GM18526 (cell line): ENCODE results near the gene PAIP2.
A peak's percentile ranks its signal among the peaks of the same experiment; 100 is the strongest.

Experiments used
- POLR2A ChIP-seq: IDR thresholded peaks from 3 replicates; pipeline ENCODE4 v1.6.1; 2011; ENCODE audit not compliant: insufficient read length; ENCODE audit errors: extremely low read depth

PAIP2 gene

DNA sequence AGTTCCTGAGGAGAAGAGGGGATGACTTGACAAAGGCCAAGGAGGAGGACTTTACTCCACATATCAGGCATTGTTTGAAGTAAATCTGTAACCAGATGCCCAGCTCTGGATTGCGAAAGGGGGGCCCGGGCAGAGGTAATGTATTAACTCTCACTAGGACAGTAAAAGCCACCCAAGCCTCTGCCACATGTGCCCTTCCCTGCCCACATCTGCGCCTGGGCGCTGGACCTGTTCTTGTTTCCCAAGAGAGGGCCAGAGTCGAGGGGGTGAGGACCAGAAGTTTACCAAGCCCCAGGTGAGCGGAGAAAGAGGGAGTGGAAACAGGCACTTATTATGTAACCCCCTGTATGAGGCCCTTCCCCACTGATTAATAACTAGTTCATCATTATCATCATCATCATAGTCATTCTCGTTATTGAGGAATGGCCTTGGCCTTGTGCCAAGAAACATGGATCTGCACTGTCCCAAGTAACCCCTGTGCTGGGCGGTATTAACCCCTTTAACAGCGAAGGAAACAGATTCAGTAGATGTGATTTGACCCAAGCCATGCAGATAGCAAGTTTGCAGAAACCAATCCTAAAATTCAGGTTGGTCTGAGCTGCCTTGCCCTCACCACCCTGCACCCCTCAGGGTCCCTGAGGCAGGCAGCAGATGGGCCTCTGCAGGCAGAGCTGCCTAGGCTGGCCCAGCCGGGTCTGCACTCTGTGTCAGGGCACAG is 41.8 kb downstream of the PAIP2 start, which contains the start of gene SLC23A1:
Gene SLC23A1 (minus strand): TSS at position 23 of the 718 bp plus-strand sequence. CDS start 44 bp downstream, outside the sequence.
- no peak for TF ChIP-seq POLR2A

DNA sequence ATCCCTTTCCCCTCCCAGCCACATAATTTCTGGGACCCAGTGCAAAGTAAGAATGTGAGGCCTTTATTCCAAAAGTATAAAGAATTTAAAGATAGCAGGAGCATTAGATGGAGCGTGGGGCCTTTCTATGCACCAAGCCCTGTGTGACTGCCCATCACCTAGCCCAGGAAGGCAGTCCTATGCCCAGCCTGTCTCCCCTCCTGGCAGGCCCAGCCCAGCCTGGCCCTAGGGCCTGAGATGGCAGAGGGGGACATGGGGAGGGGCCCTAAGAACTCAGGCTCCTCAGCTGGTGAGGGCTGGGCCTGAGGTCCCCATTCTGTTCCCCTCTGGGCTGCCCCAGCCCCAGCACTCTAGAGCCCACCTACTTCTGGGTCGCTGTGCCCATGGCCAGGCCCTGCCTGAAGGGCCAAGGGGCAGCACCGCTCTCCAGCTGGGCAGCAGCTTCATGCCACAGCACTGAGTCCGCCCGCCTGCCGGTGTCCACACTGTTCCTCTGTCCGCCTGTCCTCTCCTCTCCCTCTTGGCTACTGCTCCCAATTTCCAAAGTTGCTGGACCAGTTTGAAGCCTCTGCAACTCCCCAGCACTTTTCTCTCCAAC is 42.4 kb downstream of the PAIP2 start:
- TF ChIP-seq POLR2A = no peak

DNA sequence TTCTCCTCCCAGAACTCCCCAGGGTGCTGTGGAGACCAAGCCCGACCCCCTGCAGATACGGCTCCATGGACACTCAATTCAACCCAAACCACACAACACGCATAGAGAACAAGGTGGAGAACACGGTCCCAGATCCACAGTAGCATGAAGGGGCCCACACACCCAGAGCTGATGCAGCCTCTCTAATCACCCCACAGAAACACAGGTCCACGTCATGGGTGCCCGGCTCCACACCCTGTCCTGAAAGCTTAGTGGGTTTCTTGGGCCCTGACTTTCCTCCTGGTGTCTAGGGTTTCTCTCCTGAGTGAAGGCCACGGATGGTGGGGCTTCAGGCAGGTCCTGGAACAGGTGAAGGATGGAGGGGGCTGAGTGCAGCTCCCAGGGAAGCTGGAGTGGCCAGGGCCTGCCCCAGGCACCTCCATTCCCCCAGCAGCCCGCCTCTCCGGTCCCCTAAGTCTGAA is 43.0 kb downstream of the PAIP2 start:
- peak; percentile 30 for TF ChIP-seq POLR2A

DNA sequence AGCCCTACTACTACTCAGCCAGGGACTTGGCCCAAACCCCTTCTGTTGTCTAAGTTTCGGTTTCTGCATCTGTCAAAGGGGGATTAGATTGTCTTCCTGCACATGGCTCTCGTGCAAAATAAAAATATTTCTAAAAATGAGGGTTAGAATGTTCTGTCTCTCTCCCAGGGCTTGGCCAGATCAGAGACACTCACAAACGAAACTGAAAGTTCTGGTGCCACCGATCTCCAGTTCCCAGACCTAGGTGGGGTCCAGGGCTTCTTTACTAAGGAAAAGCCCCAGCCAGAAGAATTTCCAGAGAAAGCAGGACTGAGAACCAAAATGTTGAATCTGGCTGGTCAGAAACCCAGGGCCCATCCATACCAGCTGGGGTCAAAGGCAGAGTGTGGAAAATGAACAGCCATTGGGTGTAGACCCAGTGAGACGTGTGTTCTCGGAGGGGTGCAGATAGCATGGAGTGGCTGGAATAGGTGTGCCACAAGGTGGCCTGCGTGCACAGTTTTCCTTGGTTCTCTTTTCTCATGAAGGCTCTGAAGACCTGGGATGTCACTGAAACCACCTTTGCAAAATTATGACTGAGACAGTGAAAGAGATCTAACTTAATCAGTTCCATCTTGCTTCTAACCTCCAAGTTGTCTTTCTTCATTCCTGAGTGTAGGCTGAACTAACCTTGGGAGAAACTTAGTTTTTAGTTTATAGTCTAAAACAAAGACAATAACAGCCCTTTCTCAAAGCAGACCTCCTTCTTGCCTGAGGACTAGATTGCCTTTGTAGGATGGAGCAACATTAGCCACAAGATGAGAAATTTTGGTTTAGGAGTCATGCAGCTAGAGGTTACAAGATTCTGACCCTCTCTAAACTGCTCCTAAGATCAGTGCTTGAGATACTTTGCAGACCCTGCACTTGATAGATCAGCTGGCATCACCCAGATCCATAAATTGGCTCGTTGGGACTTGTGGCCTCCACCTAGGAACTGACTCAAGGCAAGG is 43.7 kb downstream of the PAIP2 start:
- TF ChIP-seq POLR2A = no peak

DNA sequence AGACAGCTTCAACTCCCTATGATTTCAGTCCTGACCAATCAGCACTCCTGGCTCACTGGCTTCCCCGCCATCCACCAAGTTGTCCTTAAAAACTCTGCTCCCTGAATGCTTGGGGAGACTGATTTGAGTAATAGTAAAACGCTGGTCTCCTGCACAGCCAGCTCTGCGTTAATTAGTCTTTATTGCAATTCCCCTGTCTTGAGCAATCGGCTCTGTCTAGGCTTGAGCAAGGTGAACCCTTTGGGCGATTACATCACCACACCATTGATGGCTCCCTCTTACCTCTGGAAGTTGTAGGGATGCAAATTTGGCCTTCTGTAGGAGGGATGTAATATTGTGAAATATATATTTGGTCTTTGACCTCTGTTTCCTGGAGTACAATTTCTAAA is 44.4 kb downstream of the PAIP2 start:
- TF ChIP-seq POLR2A = no peak

DNA sequence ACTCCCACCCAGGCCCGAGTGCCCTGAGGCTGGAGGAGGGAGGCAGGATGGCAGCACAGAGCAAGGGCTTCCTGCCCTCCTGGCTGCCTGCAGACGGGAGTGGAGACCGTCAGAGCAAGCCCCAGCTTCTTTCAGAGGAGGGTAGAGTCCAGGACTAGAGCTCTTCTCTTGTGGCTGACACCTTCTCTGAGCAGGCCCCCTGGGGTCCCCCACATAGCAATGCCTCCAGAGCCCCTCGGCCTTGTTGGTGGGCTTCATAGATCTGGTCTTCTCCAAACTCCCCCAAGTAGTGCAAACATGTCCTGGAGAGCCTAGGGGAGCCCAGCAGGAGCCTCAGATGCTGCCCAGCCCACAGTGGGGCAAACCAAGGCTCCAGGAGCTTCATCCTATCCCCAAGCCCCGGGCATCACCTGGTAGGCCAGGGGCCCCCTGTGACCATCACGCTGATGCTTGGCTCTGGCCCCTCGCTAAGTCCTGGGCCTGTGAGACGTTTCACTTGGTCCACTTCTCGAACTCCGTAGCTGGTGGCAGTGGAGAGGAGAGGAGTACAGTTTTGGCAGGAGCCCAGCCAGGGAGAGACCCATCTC is 46.0 kb downstream of the PAIP2 start:
- TF ChIP-seq POLR2A = no peak

DNA sequence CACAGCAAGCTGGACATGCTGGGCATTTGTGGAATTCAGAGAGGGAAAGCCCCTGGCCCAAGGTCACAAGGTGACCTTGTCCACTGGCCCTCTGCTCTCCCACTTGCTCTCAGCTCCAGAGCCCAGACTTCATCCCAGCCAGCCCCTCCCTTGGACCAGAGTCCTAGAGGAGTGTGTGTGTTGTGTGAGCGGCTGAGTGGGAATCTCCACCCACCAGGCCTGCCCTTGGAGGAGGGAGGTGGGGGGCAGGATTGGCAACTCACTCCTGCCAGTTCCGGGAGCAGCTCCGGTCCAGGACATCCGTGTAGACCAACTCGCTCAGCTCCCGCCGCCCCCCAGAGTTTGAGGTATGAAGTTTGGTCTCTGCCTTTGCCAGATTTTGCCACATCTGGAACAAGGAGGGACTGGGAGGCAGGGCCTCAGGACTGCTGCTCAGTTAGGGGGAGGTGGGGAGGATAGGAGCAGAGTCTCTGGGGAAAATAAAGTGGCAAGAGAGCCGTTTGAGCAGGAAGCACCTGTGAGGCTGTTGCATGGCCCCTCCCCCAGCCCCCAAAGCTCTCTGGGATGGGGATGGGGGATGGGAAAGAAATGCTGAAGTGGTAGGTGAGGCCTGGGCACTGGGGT is 46.7 kb downstream of the PAIP2 start:
- TF ChIP-seq POLR2A = peak; percentile 31

DNA sequence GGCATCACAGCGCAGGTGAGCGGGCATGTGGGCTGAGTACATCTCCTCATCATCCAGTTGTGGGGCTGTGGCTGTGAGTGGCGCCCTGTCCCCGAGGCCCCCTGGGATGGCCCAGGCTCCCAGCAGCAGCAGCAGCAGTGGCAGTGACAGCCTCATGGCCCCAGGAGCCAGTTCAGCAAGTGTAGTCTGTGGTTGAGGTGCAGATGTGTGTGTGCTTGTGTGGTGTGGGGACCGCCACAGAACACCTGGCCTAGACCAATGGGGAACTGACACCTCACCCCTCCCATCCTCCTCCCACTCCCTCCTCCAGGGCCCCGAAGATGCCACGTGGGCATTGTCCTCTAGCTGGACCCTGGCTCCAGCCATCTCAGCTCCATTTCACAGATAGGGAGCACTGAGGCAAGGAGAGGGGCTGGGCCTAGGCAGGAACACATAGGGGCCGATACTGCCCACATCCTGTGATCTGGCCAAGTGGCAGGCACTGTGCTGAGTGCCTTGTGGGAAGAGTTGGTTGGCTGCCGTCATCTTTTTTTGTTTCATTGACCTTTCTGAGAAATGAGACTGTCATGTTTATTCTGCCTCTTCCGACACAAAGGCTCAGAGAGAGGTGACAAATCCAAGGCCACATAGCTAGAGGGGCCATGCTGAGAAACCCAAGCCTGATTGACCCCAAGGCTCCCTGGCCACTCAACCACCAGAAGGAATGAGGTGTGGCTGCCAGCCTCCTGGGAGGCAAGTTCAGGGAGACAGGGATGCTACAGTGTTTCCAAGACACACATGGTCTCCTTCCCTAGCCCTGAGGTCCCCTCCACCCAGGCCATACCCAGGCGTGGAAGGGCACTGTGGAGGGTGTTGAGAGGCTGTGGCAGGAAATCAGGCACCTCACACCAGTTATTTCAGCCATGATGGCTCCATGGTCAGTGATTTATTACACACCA is 48.3 kb downstream of the PAIP2 start, which contains the start of gene MZB1:
Gene MZB1 (minus strand): TSS at position 213 of the 938 bp plus-strand sequence. CDS start 57 bp downstream, at position 156.
- TF ChIP-seq POLR2A = peak; percentile 96

DNA sequence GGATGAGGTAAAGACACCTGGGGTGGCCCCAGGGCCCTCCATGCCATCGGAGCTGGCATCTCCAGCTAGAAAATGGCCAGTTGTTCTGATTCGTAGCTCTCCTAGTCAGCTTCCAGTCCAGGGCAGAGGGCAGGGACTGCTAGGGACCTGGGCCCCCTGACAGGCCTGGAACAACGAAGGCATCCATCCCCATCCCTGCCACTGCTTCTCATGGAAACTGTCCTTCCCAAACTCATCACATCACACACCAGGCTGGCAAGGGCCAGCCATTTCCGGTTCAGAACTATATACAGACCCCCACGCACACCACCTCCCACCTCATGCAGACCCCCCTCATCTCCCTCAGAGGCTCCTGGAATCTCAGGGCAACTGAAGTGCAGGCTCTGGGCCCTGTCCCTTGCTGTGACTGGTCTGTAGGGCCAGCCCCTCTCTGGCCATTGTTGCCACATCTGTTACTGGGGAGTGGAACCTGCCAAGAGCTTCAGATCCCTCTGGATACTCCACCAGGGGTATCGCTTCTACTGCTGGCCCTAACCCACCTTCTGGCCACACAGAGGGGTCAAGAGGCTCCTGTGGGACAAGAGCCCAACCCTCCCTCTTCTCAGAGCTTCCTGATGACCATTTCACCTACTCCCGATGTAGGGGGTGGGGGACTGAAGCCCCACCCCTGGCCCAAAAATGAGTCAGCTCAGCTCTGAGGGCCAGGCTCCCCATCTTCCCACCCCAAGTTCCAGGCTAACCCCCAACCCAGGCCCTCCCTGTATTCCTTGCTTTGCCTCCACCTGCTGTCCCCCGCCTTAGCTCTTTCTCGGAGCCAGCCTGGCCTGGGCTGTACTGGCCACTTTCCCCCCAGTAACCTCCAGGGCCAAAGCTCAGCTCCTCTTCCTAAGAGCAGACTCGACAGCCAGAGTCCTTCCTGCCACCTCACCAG is 49.2 kb downstream of the PAIP2 start:
- no peak for TF ChIP-seq POLR2A

DNA sequence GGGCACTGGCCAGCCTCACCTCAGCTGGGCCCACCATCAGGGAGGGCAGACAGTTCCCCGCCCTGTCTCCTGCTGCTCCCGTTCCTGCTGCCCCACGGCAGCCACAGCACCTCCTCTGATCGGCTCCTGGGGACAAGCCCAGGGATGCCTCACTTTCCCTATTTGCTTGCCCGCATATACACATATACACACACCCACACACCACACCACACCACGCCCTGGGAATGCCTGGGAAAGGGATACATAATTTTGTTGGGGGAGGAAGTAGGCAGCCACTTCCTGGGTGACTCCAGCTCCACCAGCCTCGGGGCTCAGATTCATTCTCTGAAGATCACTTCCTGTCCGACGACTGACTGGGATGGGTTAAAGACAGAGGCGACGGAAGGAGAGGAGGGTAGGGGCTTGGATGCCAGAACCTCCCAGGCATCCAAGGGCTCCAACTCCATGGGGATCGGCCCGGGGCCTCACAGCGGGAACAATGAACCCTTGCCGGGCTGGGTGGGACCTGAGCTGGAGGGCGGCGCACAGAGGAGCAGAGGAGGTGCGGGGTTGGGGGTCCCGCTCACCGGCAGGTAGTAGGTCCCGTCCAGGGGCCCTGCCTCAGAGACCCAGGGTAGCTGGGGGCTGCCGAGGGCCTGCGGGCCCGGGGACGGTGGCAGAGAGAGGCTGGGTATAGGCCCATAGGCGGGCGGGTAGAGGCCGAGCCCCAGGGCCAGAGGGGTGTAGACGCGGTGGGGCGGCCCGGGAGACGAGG is 50.1 kb downstream of the PAIP2 start:
- peak; percentile 55 for TF ChIP-seq POLR2A

DNA sequence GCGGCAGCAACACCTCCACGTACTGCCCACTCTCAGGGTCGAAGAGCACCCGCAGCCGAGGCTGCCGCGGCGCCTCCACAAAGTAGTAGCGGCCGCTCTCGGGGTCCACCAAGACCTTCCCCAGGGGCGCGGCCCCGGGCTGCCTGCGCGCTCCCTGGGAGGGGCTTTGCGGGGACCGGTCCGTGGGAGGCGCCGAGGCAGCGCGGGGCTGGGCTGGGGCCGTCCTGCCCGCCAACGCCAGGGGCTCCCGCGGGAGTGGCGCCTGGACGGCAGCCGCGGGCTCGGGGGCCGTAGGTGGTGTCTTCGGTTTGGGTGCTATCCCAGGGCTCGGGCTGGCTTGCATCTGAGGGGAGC is 50.6 kb downstream of the PAIP2 start:
- TF ChIP-seq POLR2A = no peak
